NCI-H446 (cell line): ENCODE results near the gene MUC5AC.

ENCODE experiments used
- DNase-seq, 2 experiments: peaks; one replicate each; lab custom pipeline; 2025; lab: John Stamatoyannopoulos, UW

The MUC5AC gene

DNA sequence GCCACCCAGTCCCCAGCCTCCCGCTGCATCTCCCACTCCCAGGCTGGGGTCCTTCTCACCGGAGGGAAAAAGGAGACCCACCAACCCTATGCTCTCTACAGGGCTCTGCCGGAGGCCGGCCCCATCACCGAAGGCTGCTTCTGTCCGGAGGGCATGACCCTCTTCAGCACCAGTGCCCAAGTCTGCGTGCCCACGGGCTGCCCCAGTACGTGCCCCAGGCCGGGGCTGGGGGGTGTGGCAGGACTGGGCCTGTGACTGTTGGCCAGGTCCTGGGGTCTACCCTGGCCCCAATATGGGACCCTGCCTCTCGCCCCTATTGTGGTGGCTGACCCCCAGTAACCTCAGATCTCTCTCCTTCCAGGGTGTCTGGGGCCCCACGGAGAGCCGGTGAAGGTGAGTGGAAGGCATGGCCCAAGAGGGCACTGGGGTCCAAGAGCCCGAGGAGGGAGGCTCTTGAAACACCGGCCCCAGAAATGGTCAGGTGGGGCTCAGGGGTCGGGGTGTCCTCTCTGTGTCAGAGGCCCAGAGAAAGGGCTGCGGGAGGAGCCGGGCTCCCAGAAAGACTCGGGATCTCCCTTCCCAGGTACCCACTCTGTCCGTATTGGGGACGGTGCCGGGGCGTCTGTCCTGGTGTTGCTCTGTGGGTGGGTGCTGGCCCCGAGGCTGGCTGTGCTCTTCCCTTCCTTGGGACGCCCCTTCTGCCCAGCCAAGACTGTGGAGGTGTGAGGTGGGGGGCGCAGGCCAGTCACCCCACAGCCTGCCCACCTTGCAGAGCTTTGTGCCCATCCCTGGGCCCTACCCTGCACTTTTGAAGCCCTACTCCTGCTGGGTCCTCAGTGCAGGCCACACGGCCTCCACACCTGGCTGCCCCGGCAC lies 39.0 kb downstream of the MUC5AC start:
- DNase-seq, result no peak

DNA sequence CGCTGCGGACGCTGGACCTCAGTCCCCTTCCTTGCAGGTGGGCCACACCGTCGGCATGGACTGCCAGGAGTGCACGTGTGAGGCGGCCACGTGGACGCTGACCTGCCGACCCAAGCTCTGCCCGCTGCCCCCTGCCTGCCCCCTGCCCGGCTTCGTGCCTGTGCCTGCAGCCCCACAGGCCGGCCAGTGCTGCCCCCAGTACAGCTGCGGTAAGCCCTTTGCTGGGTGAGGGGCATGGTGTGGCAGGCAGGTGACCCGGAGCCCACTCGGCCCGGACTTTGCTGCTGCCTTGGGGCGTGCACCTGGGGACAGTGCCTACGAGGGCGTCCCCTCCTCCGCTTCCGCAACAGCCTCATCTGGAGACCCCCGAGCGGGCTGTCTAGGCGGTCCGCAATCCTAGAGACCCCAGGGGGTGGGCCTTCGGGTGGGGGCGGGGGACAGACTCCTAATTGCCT lies 39.7 kb downstream of the MUC5AC start:
- no peak for DNase-seq

DNA sequence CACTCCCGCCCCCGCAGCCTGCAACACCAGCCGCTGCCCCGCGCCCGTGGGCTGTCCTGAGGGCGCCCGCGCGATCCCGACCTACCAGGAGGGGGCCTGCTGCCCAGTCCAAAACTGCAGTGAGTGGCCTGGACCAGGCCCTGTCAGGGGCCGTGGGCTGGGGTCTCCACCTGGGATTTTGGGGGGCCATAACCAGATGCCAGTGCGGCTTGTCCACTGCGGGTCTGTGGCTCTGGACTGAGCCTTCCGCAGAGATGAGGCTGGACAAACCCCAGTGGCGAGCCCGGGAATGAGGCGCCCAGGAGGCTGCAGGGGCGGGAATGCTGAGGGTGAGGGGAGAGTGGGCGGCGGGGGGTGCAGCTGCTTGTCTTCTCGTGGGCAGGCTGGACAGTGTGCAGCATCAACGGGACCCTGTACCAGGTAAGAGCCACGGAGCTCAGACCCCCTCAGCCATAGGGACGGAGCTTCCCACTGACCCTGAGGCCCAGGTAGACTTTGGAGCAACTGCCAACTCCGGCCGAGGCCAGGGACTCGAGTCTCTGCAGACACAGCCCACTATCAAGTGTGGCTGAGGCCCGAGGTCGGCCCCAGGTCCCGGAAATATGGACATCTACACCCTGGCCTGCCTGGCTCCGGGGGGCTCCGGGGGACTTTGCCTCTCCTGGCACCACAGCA lies 40.3 kb downstream of the MUC5AC start:
- no peak for DNase-seq

DNA sequence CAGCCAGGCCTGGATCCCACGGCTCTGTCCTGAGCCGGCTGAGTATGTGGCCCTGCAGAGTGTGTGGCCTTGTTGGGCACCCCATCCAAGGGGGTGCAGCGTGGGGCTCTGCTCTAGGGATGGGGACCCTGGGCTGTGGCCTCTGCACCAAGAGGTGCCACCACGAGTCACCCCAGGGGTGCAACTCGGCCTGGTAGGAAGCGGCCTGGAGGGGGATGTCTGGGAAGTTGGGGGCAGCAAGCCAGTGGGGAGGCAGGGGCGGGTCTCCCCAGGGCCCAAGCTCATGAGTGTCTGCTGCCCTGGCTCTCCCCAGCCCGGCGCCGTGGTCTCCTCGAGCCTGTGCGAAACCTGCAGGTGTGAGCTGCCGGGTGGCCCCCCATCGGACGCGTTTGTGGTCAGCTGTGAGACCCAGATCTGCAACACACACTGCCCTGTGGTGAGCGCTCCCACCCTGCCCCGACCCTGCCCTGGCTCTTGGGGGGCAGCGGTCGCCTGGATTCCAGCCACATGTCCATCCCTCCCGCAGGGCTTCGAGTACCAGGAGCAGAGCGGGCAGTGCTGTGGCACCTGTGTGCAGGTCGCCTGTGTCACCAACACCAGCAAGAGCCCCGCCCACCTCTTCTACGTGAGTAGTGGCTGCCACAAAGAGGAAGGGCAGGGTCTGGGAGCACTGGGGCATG lies 40.9 kb downstream of the MUC5AC start:
- no peak for DNase-seq

DNA sequence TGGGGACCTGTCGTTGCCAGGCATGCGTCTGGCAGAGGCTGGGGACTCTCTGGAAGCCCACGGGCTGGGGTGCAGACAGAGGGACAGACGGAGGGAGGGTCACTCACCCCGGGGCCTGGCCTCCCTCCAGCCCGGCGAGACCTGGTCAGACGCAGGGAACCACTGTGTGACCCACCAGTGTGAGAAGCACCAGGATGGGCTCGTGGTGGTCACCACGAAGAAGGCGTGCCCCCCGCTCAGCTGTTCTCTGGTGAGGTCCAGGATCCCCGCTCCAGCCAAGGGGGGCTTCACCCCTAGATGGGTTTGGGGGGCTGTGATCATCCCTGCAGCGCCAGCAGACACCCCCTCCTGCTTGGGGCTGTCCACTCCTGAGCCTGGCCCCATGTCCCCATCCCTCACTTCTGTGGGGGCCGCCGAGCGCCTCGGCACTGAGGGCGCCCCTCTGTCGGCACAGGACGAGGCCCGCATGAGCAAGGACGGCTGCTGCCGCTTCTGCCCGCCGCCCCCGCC lies 41.5 kb downstream of the MUC5AC start:
- no peak for DNase-seq

DNA sequence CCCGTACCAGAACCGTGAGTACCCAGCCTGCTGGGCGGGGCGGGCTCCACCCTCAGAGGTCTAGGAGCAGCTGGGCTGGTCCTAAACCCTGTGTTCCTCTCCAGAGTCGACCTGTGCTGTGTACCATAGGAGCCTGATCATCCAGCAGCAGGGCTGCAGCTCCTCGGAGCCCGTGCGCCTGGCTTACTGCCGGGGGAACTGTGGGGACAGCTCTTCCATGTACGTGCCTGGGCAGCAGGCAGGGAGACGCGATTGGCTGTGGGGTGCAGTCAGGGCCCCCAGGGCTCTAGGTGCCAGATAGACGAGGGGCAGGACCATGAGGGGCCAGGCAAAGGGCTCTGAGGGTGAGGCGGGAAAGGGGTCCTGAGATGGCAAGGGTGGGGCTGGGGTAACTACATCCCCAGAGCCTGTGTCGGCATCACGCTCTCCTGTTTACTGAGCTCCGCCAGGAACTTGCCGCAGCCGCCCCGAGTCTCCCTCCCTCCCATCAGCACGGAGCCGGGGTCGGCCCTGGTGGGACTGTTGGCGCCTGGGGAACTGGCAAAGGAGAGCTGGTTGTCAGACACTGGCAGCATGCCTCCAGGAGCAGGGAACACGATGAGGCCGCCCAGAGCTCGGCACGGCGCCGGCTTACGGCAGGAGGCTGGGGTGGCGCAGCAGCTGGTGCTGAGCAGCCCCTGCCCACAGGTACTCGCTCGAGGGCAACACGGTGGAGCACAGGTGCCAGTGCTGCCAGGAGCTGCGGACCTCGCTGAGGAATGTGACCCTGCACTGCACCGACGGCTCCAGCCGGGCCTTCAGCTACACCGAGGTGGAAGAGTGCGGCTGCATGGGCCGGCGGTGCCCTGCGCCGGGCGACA lies 42.2 kb downstream of the MUC5AC start:
- DNase-seq, result no peak

DNA sequence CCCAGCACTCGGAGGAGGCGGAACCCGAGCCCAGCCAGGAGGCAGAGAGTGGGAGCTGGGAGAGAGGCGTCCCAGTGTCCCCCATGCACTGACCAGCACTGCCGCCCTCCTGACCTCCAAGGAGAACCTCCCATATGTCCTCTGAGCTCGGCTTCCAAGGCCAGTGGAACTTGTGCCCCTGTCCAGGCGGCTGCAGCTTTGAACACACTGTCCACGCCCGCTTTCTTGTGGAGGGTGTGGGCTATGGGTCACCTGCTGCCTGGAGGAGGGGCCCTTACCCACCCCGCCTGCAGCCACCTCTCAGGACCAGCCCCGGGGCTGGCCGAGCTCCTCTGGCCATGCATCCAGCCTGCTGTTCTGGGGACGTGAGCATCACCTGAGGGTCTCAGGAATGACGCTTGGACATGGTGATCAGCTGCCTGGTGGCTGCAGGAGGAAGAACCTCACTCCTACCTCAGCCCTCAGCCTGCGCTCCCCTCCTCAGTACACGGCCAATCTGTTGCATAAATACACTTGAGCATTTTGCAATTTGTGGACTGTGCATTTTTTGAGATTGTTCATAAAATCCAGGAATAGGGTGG lies 42.9 kb downstream of the MUC5AC start:
- DNase-seq, result no peak

DNA sequence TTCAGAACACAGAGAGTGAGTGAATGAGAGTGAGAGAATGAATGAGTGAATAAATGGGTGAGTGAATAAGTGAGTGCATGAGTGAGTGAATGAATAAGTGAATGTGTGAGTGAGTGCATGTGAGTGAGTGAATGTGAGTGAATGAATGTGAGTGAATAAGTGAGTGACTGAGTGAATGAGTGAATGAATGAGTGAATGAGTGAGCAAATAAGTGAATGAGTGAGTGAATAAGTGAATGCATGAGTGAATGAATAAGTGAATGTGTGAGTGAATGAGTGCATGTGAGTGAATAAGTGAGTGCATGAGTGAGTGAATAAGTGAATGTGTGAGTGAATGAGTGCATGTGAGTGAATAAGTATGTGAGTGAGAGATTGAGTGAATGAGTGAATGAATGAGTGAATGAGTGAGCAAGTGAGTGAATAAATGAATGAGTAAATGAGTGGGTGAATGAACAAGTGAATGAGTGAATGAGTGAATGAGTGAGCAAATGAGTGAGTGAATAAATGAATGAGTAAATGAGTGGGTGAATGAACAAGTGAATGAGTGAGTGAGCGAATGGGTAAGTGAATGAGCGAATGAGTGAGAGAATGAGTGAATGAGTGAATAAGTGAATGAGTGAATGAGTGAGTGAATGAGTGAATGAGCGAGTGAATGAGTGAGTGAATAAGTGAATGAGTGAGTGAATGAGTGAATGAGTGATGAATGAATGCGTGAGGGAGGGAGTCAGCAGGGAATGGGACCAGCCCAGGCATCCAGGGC lies 43.8 kb downstream of the MUC5AC start:
- no peak for DNase-seq

DNA sequence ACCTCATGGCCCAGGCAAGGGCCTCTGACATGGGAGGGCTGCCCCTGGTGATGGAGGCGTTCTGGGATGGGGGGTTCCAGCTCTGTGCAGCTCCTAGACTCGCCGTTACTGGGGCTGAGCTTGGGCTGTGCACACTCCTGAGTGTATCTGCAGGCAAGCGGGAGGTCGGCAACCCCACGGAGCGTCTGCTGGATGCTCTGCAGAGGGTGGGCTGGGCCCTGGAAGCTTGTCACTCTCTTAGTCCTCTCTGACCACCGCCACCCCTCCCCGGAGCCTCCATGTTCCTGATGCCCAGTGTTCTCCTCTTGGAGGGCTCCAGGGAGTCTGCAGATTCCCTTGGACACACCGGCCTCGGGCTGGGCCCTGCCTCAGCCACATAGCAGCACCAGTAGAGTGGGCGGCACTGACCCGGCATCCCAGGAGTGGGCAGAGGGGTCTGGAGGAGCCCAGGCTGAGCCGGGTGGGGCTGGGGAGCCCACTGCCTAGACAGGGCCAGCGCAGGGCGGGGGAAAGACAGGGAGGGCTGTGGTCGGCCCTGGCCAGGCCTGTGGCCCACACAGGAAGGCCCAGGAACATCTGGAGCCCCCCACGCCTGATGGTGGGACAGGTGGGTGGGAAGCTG lies 44.5 kb downstream of the MUC5AC start:
- DNase-seq, result no peak

DNA sequence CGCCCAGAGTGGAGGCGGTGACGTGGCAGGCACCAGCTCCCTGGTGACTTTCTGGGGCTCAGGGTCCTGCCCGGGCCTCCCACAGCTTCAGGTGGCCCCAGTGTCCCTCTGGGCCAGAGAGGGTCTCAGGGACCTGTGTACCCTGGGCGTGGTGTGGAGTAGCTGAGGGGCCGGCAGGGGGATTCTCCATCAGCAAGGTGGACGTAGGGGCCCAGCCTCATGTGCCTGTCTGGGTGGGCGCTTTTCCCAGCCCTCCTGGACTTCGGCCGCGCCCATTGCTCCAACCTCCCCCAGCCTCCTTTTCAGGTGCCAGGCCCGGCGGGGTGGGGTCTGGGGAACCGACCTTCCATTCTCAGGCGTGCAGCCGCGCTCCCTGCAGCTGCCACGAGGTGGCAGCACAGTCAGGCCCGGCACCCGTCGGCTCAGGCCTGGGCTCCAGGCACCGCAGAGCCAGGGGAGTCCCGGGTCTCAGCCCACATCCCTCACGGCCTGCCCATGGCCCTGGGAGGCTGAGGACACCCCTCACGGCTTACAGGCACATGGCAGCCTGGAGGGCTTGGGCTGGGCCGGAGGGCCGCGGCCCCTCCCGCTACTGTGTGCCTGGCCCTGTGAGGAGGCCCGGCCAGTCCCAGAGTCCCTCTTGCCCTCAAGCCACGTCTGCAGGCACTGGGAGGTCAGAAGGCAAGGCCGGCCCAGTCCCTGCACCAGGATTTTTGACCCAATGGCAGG lies 45.2 kb downstream of the MUC5AC start:
- DNase-seq, result peak in 1 of 2 experiments; percentile 74

DNA sequence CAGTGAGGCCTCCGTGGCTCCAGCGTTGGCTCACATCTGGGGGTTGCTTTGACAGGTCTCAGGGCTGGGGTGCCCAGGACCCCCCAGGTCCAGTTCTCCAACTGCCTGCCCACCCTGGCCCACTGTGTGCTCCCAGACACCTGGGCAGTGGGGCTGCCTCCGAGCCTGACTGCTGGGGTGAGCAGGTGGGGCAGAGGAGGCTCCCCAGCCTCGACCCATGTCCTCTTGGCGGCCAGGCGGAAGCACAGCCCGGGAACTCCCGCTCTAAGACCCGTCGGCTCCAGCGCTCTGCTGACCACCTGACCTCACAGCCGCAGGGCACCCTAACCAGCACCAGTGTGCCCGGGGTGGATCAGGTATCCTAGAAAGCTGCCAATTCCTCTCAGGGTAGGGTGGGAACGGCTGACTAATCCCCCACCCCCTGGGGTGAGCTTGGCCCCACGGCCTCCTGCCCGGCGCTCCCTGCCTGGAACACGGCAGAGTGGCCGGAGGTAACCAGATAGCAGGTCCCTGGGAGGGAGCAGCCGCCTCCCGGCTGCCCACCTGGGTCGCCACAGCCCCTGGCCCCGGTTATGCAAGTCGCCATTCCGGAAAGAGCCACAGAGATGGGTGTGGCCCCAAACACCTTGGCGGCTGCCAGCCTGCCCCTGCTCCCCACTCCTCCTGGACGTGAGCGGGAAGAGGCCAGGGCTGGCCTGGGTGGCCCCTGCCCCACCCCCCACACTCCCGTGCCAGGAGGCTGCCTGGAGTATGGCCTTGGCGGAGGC lies 45.9 kb downstream of the MUC5AC start:
- DNase-seq, result no peak

DNA sequence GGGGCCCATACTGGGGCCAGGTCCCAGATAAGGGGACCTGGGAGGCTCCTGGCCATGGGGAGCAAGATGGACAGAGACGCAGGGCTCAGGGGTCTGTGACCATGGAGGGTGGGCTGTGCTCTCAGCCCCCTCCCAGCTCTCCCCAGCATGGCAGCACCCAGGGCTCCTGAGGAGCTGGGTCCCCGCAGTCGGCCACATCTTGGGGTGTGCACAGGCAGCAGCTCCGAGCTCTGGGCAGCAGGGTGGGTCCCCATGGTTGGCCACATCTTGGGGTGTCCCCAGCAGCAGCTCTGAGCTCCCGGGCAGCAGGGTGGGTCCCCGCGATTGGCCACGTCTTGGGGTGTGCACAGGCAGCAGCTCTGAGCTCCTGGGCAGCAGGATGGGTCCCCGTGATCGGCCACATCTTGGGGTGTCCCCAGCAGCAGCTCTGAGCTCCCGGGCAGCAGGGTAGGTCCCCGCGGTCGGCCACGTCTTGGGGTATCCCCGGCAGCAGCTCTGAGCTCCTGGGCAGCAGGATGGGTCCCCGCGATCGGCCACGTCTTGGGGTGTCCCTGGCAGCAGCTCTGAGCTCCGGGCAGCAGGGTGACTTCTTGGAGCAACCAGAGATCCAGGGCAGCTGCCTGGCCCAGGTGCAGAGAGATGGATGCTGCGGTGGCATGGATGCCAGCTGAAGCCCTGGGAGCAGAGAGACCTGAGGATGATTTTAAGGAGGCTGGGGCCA lies 46.8 kb downstream of the MUC5AC start:
- no peak for DNase-seq

DNA sequence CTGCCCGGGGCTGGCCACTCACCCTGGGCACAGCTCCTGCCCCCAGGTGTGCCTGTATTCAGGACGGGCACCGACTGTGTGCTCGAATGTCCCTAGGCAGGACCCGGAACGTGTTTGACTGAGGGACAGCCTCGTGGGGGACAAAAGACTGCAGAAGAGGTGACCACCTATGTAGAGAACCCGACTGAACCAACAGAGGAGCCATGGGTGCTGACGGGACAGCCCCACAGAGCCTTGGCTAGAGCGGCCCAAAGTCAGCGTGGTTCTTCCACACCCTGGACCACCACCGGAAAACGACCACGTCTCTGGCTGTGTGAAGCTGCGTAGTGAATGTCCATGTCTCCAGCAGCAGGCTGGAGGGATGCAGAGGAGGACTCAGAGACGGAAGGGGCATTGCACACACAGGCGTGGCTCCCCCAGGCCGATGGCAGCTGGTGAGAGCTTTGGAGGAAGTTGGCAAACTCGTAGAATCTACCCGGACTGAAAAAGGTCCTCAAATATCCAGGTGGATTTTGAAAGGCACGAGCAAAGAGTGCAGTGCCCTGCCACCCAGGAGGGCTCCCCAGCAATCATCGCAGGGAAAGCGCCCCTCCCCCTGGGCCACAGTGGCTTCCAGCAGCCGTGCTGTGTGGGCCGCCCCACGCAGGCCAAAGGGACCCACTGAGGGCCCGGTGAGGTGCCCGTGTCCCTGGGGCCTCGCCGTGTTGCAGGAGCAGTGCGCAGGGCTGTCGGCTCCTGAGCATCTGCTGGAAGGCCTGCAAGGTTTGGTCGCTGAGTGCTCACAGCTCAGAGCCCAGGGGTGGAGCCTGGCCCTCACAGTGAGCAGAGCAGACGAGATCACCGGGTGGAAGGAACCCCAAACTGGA lies 47.6 kb downstream of the MUC5AC start:
- no peak for DNase-seq

DNA sequence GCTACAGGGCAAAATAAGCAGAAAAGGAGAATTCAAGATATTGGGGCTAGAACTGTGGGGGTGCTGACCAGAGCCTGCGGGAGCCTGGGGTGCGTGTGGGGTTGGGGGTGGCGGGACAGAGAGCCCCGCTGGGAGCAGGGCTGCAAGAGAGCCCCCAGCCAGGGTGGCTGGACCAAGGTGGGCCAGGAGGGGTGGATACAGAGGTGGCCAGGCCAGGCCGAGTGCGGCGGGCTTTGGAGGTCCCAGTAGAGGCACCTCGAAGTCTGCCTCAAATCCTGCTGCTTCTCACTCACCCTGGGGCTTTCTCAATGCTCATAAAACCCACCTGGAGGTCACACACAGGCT lies 48.2 kb downstream of the MUC5AC start:
- no peak for DNase-seq

DNA sequence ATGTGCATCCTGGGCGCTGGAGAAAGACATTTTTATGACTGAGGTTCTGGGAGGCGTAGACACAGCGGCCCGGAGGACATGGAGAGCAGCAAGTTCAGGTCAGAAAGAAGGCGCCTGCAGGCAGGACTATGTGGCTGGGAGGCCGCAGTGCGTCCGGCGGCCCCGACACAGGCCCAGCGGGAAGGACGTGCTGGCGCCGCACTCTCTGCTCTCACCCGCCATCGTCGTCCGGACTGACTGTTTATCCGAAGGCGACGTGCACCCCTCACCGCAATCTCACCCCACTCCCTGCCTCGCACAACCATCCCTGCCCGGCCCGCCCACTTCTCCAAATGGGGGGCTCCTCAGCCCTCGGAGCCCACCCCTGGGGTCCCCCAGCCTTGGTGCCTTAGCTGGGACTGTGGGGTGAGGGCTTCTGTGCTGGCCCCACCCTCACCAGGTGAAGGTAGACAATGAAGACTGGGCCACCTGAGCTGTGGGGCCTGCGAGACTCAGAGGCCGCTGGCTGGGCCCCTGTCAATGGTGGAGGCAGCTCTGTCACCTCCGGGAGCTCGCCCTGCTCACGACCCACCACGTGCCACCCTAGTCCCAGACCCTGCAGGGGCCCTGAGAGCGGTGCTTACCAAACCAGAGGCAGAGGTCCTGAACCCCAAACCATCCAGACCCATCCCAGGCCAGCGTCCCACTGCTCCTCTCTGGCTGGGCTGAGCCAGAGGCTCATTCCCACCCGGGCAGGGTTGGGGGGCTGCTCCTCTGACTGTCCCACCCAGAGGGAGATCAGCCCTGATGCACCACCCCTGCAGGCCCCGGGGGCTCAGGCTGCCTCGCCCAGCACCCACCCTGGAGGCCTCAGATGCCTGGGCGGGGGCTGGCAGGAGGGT lies 48.9 kb downstream of the MUC5AC start:
- no peak for DNase-seq
